Putamen (tissue), 1 donor: ENCODE data around the gene IPO11.

Experiments used
- DNase-seq: peaks from one replicate; pipeline ENCODE4 v3.0.0-alpha.2; 2016; ENCODE audit warnings: low spot score

Gene IPO11

GRCh38 chr5:62412549-62413329 lies at the start of gene IPO11:
IPO11 (plus strand) TSS chr5:62412763; CDS start chr5:62437280, 24,517 bp downstream.
- DNase-seq: peak; percentile 99

- DNase-seq: no peak
Observed at GRCh38 chr5:62369039-62369438, 43.5 kb upstream of the IPO11 start.

- DNase-seq: no peak
Observed at GRCh38 chr5:62371409-62371808, 41.2 kb upstream of the IPO11 start.

- DNase-seq: no peak
Observed at GRCh38 chr5:62372600-62372999, 40.0 kb upstream of the IPO11 start.

- DNase-seq: no peak
Observed at GRCh38 chr5:62373382-62373781, 39.2 kb upstream of the IPO11 start.

- no peak for DNase-seq
Observed at GRCh38 chr5:62374090-62374489, 38.5 kb upstream of the IPO11 start.

- no peak for DNase-seq
Observed at GRCh38 chr5:62375627-62376026, 36.9 kb upstream of the IPO11 start.

- DNase-seq: no peak
Observed at GRCh38 chr5:62376064-62376463, 36.5 kb upstream of the IPO11 start.

GRCh38 chr5:62385131-62385530 lies 27.4 kb upstream of the IPO11 start:
- DNase-seq: no peak

GRCh38 chr5:62385816-62386400 lies 26.7 kb upstream of the IPO11 start:
- no peak for DNase-seq

GRCh38 chr5:62386824-62387223 lies 25.7 kb upstream of the IPO11 start:
- no peak for DNase-seq

- no peak for DNase-seq
Observed at GRCh38 chr5:62395210-62395950, 17.2 kb upstream of the IPO11 start.

- DNase-seq: peak; percentile 98
Observed at GRCh38 chr5:62403411-62404250, 8.9 kb upstream of the IPO11 start, which contains the start of gene DIMT1. DIMT1 (minus strand) TSS chr5:62403905; CDS start chr5:62403772, 133 bp downstream.

- DNase-seq: no peak
Observed at GRCh38 chr5:62413711-62414110, 1.1 kb downstream of the IPO11 start.

- DNase-seq: no peak
Observed at GRCh38 chr5:62418462-62419076, 6.0 kb downstream of the IPO11 start.

- no peak for DNase-seq
Observed at GRCh38 chr5:62419609-62420008, 7.0 kb downstream of the IPO11 start.

GRCh38 chr5:62421414-62421813 lies 8.9 kb downstream of the IPO11 start:
- DNase-seq: no peak

- no peak for DNase-seq
Observed at GRCh38 chr5:62424763-62425162, 12.2 kb downstream of the IPO11 start.

GRCh38 chr5:62431735-62432620 lies 19.4 kb downstream of the IPO11 start:
- no peak for DNase-seq

GRCh38 chr5:62432621-62433064 lies 20.1 kb downstream of the IPO11 start:
- no peak for DNase-seq
